IMR-90 (cell line): ENCODE measurements around the gene FOXP1. TPM values are rescaled to one million over a fixed set of nuclear protein-coding genes. Genes with fewer than 3 reads are reported as not detected.

ENCODE experiments used
- ATAC-seq: fragments of 200-7000 bp; cut with Tn5 transposase; 2 replicates; pipeline ENCODE4 v1.9.1; 2020; ENCODE audit warnings: low read depth, mild to moderate bottlenecking, moderate library complexity
- BruUV-seq: library from RNA; stranded (reverse); fragments of 400-500 nt; replicated peaks from 2 replicates; lab custom pipeline; 2021; lab: Mats Ljungman, UMichigan
- CTCF ChIA-PET: fragments of 300-600 bp; formaldehyde crosslinking; extraction: SDS; loops from one replicate; lab custom pipeline; 2021; ENCODE audit warnings: antibody characterized with exemption; lab: Yijun Ruan, JAX
- POLR2A ChIA-PET: fragments of 300-600 bp; sonication (Branson Sonifier 250); formaldehyde crosslinking; loops from one replicate; lab custom pipeline; 2022; ENCODE audit warnings: antibody characterized with exemption; ENCODE audit not compliant: unreplicated experiment; lab: Charles Lee
- DNase-seq: peaks from one replicate; pipeline ENCODE4 v3.0.0; 2013
- H2AFZ ChIP-seq: replicated peaks from 2 replicates; pipeline ENCODE3; 2013; ENCODE audit warnings: low read length, mild to moderate bottlenecking; ENCODE audit not compliant: poor library complexity
- H2AK5ac ChIP-seq: 2 replicates; pipeline ENCODE4 v1.6.1; 2013; ENCODE audit warnings: low read depth, low read length, inconsistent platforms
- H2AK9ac ChIP-seq: replicated peaks from 2 replicates; pipeline ENCODE3; 2013; ENCODE audit warnings: mild to moderate bottlenecking, low read depth, low read length, moderate library complexity; ENCODE audit not compliant: poor library complexity
- H2BK120ac ChIP-seq: 2 replicates; pipeline ENCODE4 v1.6.1; 2013; ENCODE audit warnings: low read depth, low read length, inconsistent platforms
- H2BK15ac ChIP-seq: 3 replicates; pipeline ENCODE4 v1.6.1; 2013; ENCODE audit warnings: low read depth, low read length, inconsistent platforms
- H2BK20ac ChIP-seq: 2 replicates; pipeline ENCODE4 v1.6.1; 2013; ENCODE audit warnings: low read depth, mild to moderate bottlenecking, inconsistent platforms, low read length, moderate library complexity
- H2BK5ac ChIP-seq: 2 replicates; pipeline ENCODE4 v1.6.1; 2013; ENCODE audit warnings: mild to moderate bottlenecking, low read depth, low read length, inconsistent platforms; ENCODE audit not compliant: poor library complexity, severe bottlenecking
- H3K14ac ChIP-seq: replicated peaks from 2 replicates; pipeline ENCODE4 v1.6.1; 2013; ENCODE audit warnings: low read depth, low read length, inconsistent platforms
- H3K18ac ChIP-seq: 2 replicates; pipeline ENCODE4 v1.6.1; 2013; ENCODE audit warnings: low read depth, low read length, control low read depth
- H3K23ac ChIP-seq: 2 replicates; pipeline ENCODE4 v1.6.1; 2013; ENCODE audit warnings: low read depth, low read length, inconsistent platforms
- H3K27ac ChIP-seq: 2 replicates; pipeline ENCODE4 v1.5.1; 2013; ENCODE audit warnings: mild to moderate bottlenecking, control low read depth, low read length; ENCODE audit not compliant: insufficient read depth
- H3K27me3 ChIP-seq: 2 replicates; pipeline ENCODE4 v1.6.1; 2013; ENCODE audit warnings: low read length; ENCODE audit not compliant: control insufficient read depth, insufficient read depth
- H3K36me3 ChIP-seq: 2 replicates; pipeline ENCODE4 v1.6.1; 2013; ENCODE audit warnings: low read length, mixed read lengths; ENCODE audit not compliant: control insufficient read depth, insufficient read depth
- H3K4ac ChIP-seq: 2 replicates; pipeline ENCODE4 v1.6.1; 2013; ENCODE audit warnings: low read depth, low read length, inconsistent platforms
- H3K4me1 ChIP-seq: 2 replicates; pipeline ENCODE4 v1.6.1; 2013; ENCODE audit warnings: low read length, mixed read lengths; ENCODE audit not compliant: control insufficient read depth, insufficient read depth
- H3K4me2 ChIP-seq: 2 replicates; pipeline ENCODE4 v1.6.1; 2013; ENCODE audit warnings: low read depth, mild to moderate bottlenecking, control low read depth, low read length, moderate library complexity
- H3K4me3 ChIP-seq: 2 replicates; pipeline ENCODE4 v1.5.1; 2013; ENCODE audit warnings: low read depth, mild to moderate bottlenecking, control low read depth, low read length, moderate library complexity; ENCODE audit not compliant: insufficient read depth
- H3K56ac ChIP-seq: 2 replicates; pipeline ENCODE4 v1.6.1; 2013; ENCODE audit warnings: low read length, inconsistent platforms; ENCODE audit not compliant: insufficient read depth; ENCODE audit errors: extremely low read depth
- H3K79me1 ChIP-seq, 2 experiments: 2 replicates each; pipeline ENCODE4 v1.6.1; 2013; ENCODE audit warnings: low read length in 2 of 2, inconsistent platforms in 1 of 2, low read depth in 1 of 2
- H3K9ac ChIP-seq: 2 replicates; pipeline ENCODE4 v1.6.1; 2013; ENCODE audit warnings: low read depth, low read length, control low read depth
- H3K9me1 ChIP-seq: 2 replicates; pipeline ENCODE4 v1.6.1; 2013; ENCODE audit warnings: low read length, inconsistent platforms; ENCODE audit not compliant: insufficient read depth
- H3K9me3 ChIP-seq: 2 replicates; pipeline ENCODE4 v1.6.1; 2013; ENCODE audit warnings: low read length; ENCODE audit not compliant: control insufficient read depth, insufficient read depth
- H4K20me1 ChIP-seq: 2 replicates; pipeline ENCODE4 v1.6.1; 2013; ENCODE audit warnings: low read length, inconsistent platforms; ENCODE audit not compliant: insufficient read depth
- H4K5ac ChIP-seq: 2 replicates; pipeline ENCODE4 v1.6.1; 2013; ENCODE audit warnings: mild to moderate bottlenecking, low read depth, low read length, control low read depth
- H4K8ac ChIP-seq, 2 experiments: 2 replicates each; pipeline ENCODE4 v1.6.1; 2013; ENCODE audit warnings: low read depth in 2 of 2, low read length in 2 of 2, control low read depth in 1 of 2, inconsistent platforms in 1 of 2
- H4K91ac ChIP-seq: 2 replicates; pipeline ENCODE4 v1.6.1; 2013; ENCODE audit warnings: low read depth, low read length, inconsistent platforms; ENCODE audit not compliant: insufficient read depth
- BHLHE40 ChIP-seq: fragments of 150-350 bp; IDR thresholded peaks from 2 replicates; pipeline ENCODE4 v1.6.1; 2016; ENCODE audit warnings: mild to moderate bottlenecking, low read depth, low read length
- CHD1 ChIP-seq: IDR thresholded peaks from 2 replicates; pipeline ENCODE4 v1.6.1; 2012; ENCODE audit warnings: low read depth, low read length, improper control_type of control experiment
- NFE2L2 ChIP-seq: fragments of 150-350 bp; IDR thresholded peaks from 2 replicates; pipeline ENCODE4 v1.6.1; 2016; ENCODE audit warnings: low read depth, mild to moderate bottlenecking, low read length
- RCOR1 ChIP-seq: IDR thresholded peaks from 2 replicates; pipeline ENCODE4 v1.6.1; 2012; ENCODE audit warnings: mild to moderate bottlenecking, low read length, improper control_type of control experiment; ENCODE audit not compliant: insufficient replicate concordance
- SMC3 ChIP-seq: fragments of 150-350 bp; IDR thresholded peaks from 2 replicates; pipeline ENCODE4 v1.6.1; 2016; ENCODE audit warnings: low read depth, mild to moderate bottlenecking, antibody characterized with exemption, low read length, moderate library complexity
- WGBS, 2 experiments: methylation state at CpG; one replicate each; pipeline versions ENCODE4 v1.1.5 to v1.1.7; 2013; ENCODE audit warnings: missing lambda C conversion rate in 2 of 2; ENCODE audit not compliant: insufficient read length in 1 of 2; ENCODE audit errors: extremely low coverage in 2 of 2; 5-methylcytosine and 5-hydroxymethylcytosine counted together
- dilution Hi-C: fragments of 300-500 bp; cut with HindIII; formaldehyde crosslinking; loops from one replicate; pipeline ENCODE4 v1.14.3; 2018; ENCODE audit warnings: low sequenced_read_pairs; ENCODE audit not compliant: unreplicated experiment
- in situ Hi-C: fragments of 300-500 bp; cut with MboI; formaldehyde crosslinking; loops from 3 replicates; pipeline ENCODE4 v1.14.3; 2019; ENCODE audit warnings: low sequenced_read_pairs, inconsistent platforms, mixed read lengths
- intact Hi-C: fragments of 100-400 bp; cut with micrococcal nuclease; formaldehyde crosslinking; loops from 2 replicates; pipeline ENCODE4 v1.10.0; 2022
- polyA plus RNA-seq, 3 experiments: library from polyadenylated mRNA; depleted of rRNA; stranded (reverse); fragments of >200 nt; gene quantifications; 2 replicates each; pipeline ENCODE4 v1.2.3, GENCODE V29; 2012; ENCODE audit warnings: low replicate concordance in 1 of 3
- total RNA-seq: library from RNA; depleted of rRNA; stranded (reverse); fragments of >200 nt; gene quantifications from 2 replicates; pipeline ENCODE4 v1.2.3, GENCODE V29; 2012
- TF ChIP-seq, protein P1 (sequence below): fragments of 150-350 bp; IDR thresholded peaks from 2 replicates; pipeline ENCODE4 v1.6.1; 2016; ENCODE audit warnings: low read depth, mild to moderate bottlenecking, low read length, moderate library complexity, borderline replicate concordance

The FOXP1 gene
- total and polyA plus RNA-seq, 2 of the 4 experiments (the other 2 are of a cell fraction): 37.0 to 132 TPM

DNA sequence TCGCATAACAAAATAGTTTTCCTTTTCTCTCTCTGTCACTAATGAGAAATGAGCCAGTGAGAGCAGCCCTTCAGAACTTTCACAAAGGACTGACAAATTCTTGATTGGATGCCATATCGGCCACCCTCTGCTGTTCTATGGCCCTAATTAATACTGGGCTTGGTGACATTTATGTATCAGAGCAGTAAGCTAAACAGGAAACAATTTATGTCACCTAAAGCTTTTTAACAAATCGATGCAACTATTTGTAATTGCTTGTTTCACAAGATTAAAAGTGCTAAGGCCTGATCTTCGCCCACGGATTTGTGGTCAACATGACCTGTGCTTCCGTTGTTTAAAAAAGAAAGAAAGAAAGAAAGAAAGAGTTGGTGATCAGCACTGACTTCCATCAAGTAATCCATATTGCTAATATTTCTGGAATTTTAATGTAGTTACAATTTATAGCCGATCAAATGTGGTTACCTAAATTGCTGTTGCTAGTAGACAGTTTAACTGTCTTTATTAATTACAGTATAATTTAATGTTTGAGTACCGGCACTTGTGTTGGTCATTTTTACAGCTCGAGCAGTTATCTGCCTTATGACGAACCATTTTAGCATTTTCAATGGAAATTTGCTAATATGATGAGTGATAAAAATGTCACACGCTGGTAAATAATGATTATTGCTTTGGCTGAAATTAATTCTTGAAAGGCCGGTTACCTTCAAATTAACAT, 631.3 kb downstream of the FOXP1 start:
- Histone ChIP-seq H4K5ac (no peak overlapping the region), H2BK15ac (no peak overlapping the region), H4K91ac (no peak overlapping the region), H2AK9ac (no peak overlapping the region), H3K9me1 (no peaks in the 10 kb centered on the region; the same call in 1 of the 2 replicates), H3K27ac (no peak overlapping the region), H3K23ac (no peak overlapping the region), H3K4me1 (no peaks in the 10 kb centered on the region; the same call in 1 of the 2 replicates), H2BK5ac (no peak overlapping the region), H2BK20ac (no peak overlapping the region), H3K56ac (no peak overlapping the region), H3K9me3 (no peaks in the 10 kb centered on the region), H3K14ac (no peak overlapping the region), H3K4me3 (no peak overlapping the region), H3K4me2 (no peak overlapping the region), H3K18ac (no peak overlapping the region), H2AFZ (no peak overlapping the region), H3K36me3 (peaks cover 4% of the 10 kb centered on the region), H3K4ac (no peak overlapping the region), H4K20me1 (no peaks in the 10 kb centered on the region), H3K79me1 (no peaks in the 10 kb centered on the region; a peak in 2 of 4 replicates), H2AK5ac (no peak overlapping the region), H3K9ac (no peak overlapping the region), H4K8ac (no peak overlapping the region), H2BK120ac (no peak overlapping the region), H3K27me3 (no peaks in the 10 kb centered on the region)
- BruUV-seq: no TSS peak
- TF ChIP-seq NFE2L2: no peak
- no peak for TF ChIP-seq RCOR1
- TF ChIP-seq BHLHE40: no peak
- no peak for TF ChIP-seq CHD1
- TF ChIP-seq, protein P1, sequence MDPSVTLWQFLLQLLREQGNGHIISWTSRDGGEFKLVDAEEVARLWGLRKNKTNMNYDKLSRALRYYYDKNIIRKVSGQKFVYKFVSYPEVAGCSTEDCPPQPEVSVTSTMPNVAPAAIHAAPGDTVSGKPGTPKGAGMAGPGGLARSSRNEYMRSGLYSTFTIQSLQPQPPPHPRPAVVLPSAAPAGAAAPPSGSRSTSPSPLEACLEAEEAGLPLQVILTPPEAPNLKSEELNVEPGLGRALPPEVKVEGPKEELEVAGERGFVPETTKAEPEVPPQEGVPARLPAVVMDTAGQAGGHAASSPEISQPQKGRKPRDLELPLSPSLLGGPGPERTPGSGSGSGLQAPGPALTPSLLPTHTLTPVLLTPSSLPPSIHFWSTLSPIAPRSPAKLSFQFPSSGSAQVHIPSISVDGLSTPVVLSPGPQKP: no peak
- TF ChIP-seq SMC3: no peak
- intact Hi-C loops (loop anchor here (5.0 kb wide), 2 partner anchors 95 to 235 kb away; no protein-coding TSS in a partner anchor), in situ Hi-C loops (no loop called here), dilution Hi-C loops (no loop called here)
- ATAC-seq: no peak
- ChIA-PET POLR2A (no interaction called here), CTCF (interaction anchor here (0.6 to 0.7 kb wide), 3 partner anchors 13 to 621 kb away, joined by 3 to 6 read pairs (median 3); no protein-coding TSS in a partner anchor)
- DNase-seq: no peak
- no CpG with 5 or more reads among the region's 12 CpGs for WGBS, 2 experiments
